H9 (cell line): Measurements from ENCODE around the gene NECAB2. TPM values are rescaled to one million over a fixed set of nuclear protein-coding genes. Genes with fewer than 3 reads are reported as not detected.

Experiments used
- DNase-seq: peaks from one replicate; pipeline ENCODE4 v3.0.0-alpha.2; 2017
- H2AFZ ChIP-seq: one replicate; pipeline ENCODE4 v1.6.1; 2013; ENCODE audit warnings: mild to moderate bottlenecking, low read length, control low read depth, moderate library complexity
- H2AK5ac ChIP-seq: 2 replicates; pipeline ENCODE4 v1.6.1; 2013; ENCODE audit warnings: low read length, control low read depth, mixed read lengths; ENCODE audit not compliant: insufficient read length
- H2BK120ac ChIP-seq: one replicate; pipeline ENCODE4 v1.6.1; 2013; ENCODE audit warnings: low read depth, mild to moderate bottlenecking, low read length, control low read depth, inconsistent platforms; ENCODE audit not compliant: poor library complexity, severe bottlenecking
- H2BK12ac ChIP-seq: 2 replicates; pipeline ENCODE4 v1.6.1; 2013; ENCODE audit warnings: low read length, control low read depth, mixed read lengths, low read depth; ENCODE audit not compliant: insufficient read length
- H2BK15ac ChIP-seq: 2 replicates; pipeline ENCODE4 v1.6.1; 2013; ENCODE audit warnings: low read depth, low read length, control low read depth
- H2BK20ac ChIP-seq: one replicate; pipeline ENCODE4 v1.6.1; 2013; ENCODE audit warnings: low read depth, mild to moderate bottlenecking, low read length, control low read depth, inconsistent platforms; ENCODE audit not compliant: poor library complexity, severe bottlenecking
- H2BK5ac ChIP-seq: 2 replicates; pipeline ENCODE4 v1.6.1; 2013; ENCODE audit warnings: low read length, control low read depth, mixed read lengths; ENCODE audit not compliant: insufficient read length
- H3K14ac ChIP-seq: 2 replicates; pipeline ENCODE4 v1.6.1; 2013; ENCODE audit warnings: low read length, control low read depth; ENCODE audit not compliant: insufficient read depth
- H3K18ac ChIP-seq: 2 replicates; pipeline ENCODE4 v1.6.1; 2013; ENCODE audit warnings: low read depth, mild to moderate bottlenecking, mixed read lengths, low read length, control low read depth; ENCODE audit not compliant: insufficient read length
- H3K23ac ChIP-seq: 2 replicates; pipeline ENCODE4 v1.6.1; 2013; ENCODE audit warnings: low read length, control low read depth, mixed read lengths, low read depth; ENCODE audit not compliant: insufficient read length
- H3K23me2 ChIP-seq: 2 replicates; pipeline ENCODE4 v1.6.1; 2013; ENCODE audit warnings: low read depth, mild to moderate bottlenecking, mixed read lengths, low read length, control low read depth; ENCODE audit not compliant: insufficient read length, poor library complexity, severe bottlenecking
- H3K27ac ChIP-seq: 2 replicates; pipeline ENCODE4 v1.5.1; 2013; ENCODE audit warnings: low read length, control low read depth, mixed read lengths, low read depth; ENCODE audit not compliant: insufficient read length
- H3K27me3 ChIP-seq: 2 replicates; pipeline ENCODE4 v1.6.1; 2013; ENCODE audit warnings: low read length, control low read depth, inconsistent platforms; ENCODE audit not compliant: insufficient read depth
- H3K4ac ChIP-seq: 2 replicates; pipeline ENCODE4 v1.6.1; 2013; ENCODE audit warnings: low read depth, mild to moderate bottlenecking, control low read depth, inconsistent platforms, low read length, moderate library complexity
- H3K4me1 ChIP-seq: 2 replicates; pipeline ENCODE4 v1.6.1; 2013; ENCODE audit warnings: low read length, control low read depth, inconsistent platforms; ENCODE audit not compliant: insufficient read depth
- H3K4me2 ChIP-seq: 2 replicates; pipeline ENCODE4 v1.6.1; 2013; ENCODE audit warnings: low read length, control low read depth, mixed read lengths; ENCODE audit not compliant: insufficient read length, insufficient read depth
- H3K56ac ChIP-seq: 2 replicates; pipeline ENCODE4 v1.6.1; 2013; ENCODE audit warnings: low read depth, mild to moderate bottlenecking, mixed read lengths, low read length, control low read depth; ENCODE audit not compliant: insufficient read length
- H3K79me1 ChIP-seq: 2 replicates; pipeline ENCODE4 v1.6.1; 2013; ENCODE audit warnings: low read depth, mild to moderate bottlenecking, moderate library complexity, low read length, control low read depth, inconsistent platforms; ENCODE audit not compliant: insufficient read depth, poor library complexity, severe bottlenecking
- H3K79me2 ChIP-seq: 2 replicates; pipeline ENCODE4 v1.6.1; 2013; ENCODE audit warnings: low read length, control low read depth, inconsistent platforms; ENCODE audit not compliant: insufficient read depth
- H3K9ac ChIP-seq: 2 replicates; pipeline ENCODE4 v1.6.1; 2013; ENCODE audit warnings: low read length, control low read depth, mixed read lengths; ENCODE audit not compliant: insufficient read length; ENCODE audit errors: extremely low read depth
- H3K9me3 ChIP-seq: one replicate; pipeline ENCODE4 v1.6.1; 2013; ENCODE audit warnings: low read depth, low read length, inconsistent platforms; ENCODE audit not compliant: control insufficient read depth
- H3T11ph ChIP-seq: one replicate; pipeline ENCODE4 v1.6.1; 2013; ENCODE audit warnings: mild to moderate bottlenecking, low read length, control low read depth, inconsistent platforms
- H4K20me1 ChIP-seq: one replicate; pipeline ENCODE4 v1.6.1; 2013; ENCODE audit not compliant: control insufficient read depth, insufficient read length, insufficient read depth
- H4K5ac ChIP-seq: 2 replicates; pipeline ENCODE4 v1.6.1; 2013; ENCODE audit warnings: low read depth, mild to moderate bottlenecking, mixed read lengths, low read length, control low read depth; ENCODE audit not compliant: insufficient read length
- H4K8ac ChIP-seq: replicated peaks from 2 replicates; pipeline ENCODE4 v1.6.1; 2013; ENCODE audit warnings: low read length, control low read depth, mixed read lengths, low read depth; ENCODE audit not compliant: insufficient read length
- H4K91ac ChIP-seq: 2 replicates; pipeline ENCODE4 v1.6.1; 2013; ENCODE audit warnings: low read depth, mild to moderate bottlenecking, moderate library complexity, mixed read lengths, low read length, control low read depth; ENCODE audit not compliant: insufficient read length
- H3K27ac Mint-ChIP-seq, 3 experiments: 2 replicates in 2 of 3; 3 replicates in 1 of 3; pipeline ENCODE4 v1.8.0; 2020 to 2021; ENCODE audit warnings: mixed read lengths in 3 of 3, mild to moderate bottlenecking in 1 of 3, moderate library complexity in 1 of 3
- H3K27me3 Mint-ChIP-seq: 2 replicates; pipeline ENCODE4 v1.8.0; 2021; ENCODE audit warnings: low read depth, mild to moderate bottlenecking, moderate library complexity, mixed read lengths
- H3K36me3 Mint-ChIP-seq, 3 experiments: 2 replicates in 2 of 3; 3 replicates in 1 of 3; pipeline ENCODE4 v1.8.0; 2020 to 2021; ENCODE audit warnings: low read depth in 3 of 3, mixed read lengths in 3 of 3; ENCODE audit not compliant: insufficient read depth in 1 of 3
- H3K4me1 Mint-ChIP-seq, 2 experiments: 2 replicates each; pipeline ENCODE4 v1.8.0; 2020; ENCODE audit warnings: mixed read lengths in 2 of 2
- H3K4me3 Mint-ChIP-seq, 2 experiments: 2 replicates in 1 of 2; 3 replicates in 1 of 2; pipeline ENCODE4 v1.8.0; 2020 to 2021; ENCODE audit warnings: mild to moderate bottlenecking in 2 of 2, mixed read lengths in 2 of 2, moderate library complexity in 1 of 2
- H3K9me3 Mint-ChIP-seq, 2 experiments: 2 replicates in 1 of 2; 3 replicates in 1 of 2; pipeline ENCODE4 v1.8.0; 2020; ENCODE audit warnings: mild to moderate bottlenecking in 2 of 2, mixed read lengths in 2 of 2, moderate library complexity in 1 of 2
- WGBS: extraction: QIAGEN DNeasy Blood & Tissue Kit; methylation state at CpG from one replicate; pipeline ENCODE4 v1.1.7; 2013; ENCODE audit warnings: missing lambda C conversion rate, low lambda C conversion rate, mixed read lengths; ENCODE audit not compliant: insufficient read length; ENCODE audit errors: extremely low coverage; 5-methylcytosine and 5-hydroxymethylcytosine counted together
- total RNA-seq: library from RNA; stranded (reverse); gene quantifications from 2 replicates; pipeline ENCODE4 v1.2.1, GENCODE V29; 2021
- TF ChIP-seq, protein P1 (sequence below): fragments of 200-600 bp; sonication (generic); conservative IDR thresholded peaks from 3 replicates; pipeline ENCODE4 v1.8.0; 2021; ENCODE audit warnings: antibody characterized with exemption, mild to moderate bottlenecking

NECAB2 gene
- total RNA-seq, 1 experiment from 2014 or later: 12.6 TPM

DNA sequence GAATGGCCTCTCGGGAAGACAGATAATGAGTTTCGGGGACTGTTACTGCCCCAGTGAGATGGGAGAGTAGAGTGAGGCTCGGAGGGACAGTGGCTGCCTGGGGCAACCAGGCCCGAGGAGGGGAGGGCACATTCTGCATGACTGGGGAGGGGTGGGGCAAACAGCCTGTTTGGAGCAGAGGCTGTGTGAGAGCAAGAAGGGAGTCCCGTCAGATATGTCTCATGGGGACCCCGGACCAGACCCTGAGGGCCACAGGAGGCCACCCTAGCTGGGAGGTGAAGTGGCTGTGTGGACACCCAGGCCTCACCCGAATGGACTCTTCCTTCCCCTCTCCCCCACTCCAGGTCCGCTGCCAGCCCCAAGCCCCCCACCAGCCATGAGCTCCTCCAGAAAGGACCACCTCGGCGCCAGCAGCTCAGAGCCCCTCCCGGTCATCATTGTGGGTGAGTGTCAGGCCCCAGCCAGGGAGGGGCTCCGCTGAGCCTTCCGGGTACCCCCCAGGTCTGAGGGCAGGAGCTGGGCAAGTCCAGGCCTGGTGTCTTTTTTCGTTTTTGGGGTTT lies 10.7 kb upstream of the NECAB2 start:
- H3K36me3 Mint-ChIP-seq: peaks cover 0 to 2% (median 0%) of the 10 kb centered on the region in 3 experiments; a peak in 1 of 7 replicates
- H3K4me3 Mint-ChIP-seq: no peak overlapping the region
- Histone ChIP-seq H2AFZ (no peak overlapping the region), H4K8ac (no peak overlapping the region), H3T11ph (no peak overlapping the region), H3K14ac (no peak overlapping the region), H2AK5ac (no peak overlapping the region), H3K56ac (no peak overlapping the region), H2BK12ac (no peak overlapping the region), H3K9me3 (no peaks in the 10 kb centered on the region), H3K18ac (no peak overlapping the region), H4K5ac (no peak overlapping the region), H4K91ac (no peak overlapping the region), H3K23ac (no peak overlapping the region), H2BK120ac (no peak overlapping the region), H3K27ac (no peak overlapping the region), H3K27me3 (no peaks in the 10 kb centered on the region), H3K23me2 (no peaks in the 10 kb centered on the region), H2BK20ac (no peak overlapping the region), H3K9ac (no peak overlapping the region), H3K4me1 (no peaks in the 10 kb centered on the region), H2BK5ac (no peak overlapping the region), H3K79me1 (no peaks in the 10 kb centered on the region), H3K4me2 (no peak overlapping the region), H2BK15ac (no peak overlapping the region), H3K79me2 (no peaks in the 10 kb centered on the region), H3K4ac (no peak overlapping the region), H4K20me1 (no peaks in the 10 kb centered on the region)
- no peaks in the 10 kb centered on the region for H3K9me3 Mint-ChIP-seq
- DNase-seq: no peak
- no peak overlapping the region; a peak in 1 of 7 replicates for H3K27ac Mint-ChIP-seq
- peaks cover 4% of the 10 kb centered on the region; the same call in 1 of the 2 replicates for H3K27me3 Mint-ChIP-seq
- peaks cover 12 to 13% of the 10 kb centered on the region in 2 experiments for H3K4me1 Mint-ChIP-seq
- TF ChIP-seq, protein P1, sequence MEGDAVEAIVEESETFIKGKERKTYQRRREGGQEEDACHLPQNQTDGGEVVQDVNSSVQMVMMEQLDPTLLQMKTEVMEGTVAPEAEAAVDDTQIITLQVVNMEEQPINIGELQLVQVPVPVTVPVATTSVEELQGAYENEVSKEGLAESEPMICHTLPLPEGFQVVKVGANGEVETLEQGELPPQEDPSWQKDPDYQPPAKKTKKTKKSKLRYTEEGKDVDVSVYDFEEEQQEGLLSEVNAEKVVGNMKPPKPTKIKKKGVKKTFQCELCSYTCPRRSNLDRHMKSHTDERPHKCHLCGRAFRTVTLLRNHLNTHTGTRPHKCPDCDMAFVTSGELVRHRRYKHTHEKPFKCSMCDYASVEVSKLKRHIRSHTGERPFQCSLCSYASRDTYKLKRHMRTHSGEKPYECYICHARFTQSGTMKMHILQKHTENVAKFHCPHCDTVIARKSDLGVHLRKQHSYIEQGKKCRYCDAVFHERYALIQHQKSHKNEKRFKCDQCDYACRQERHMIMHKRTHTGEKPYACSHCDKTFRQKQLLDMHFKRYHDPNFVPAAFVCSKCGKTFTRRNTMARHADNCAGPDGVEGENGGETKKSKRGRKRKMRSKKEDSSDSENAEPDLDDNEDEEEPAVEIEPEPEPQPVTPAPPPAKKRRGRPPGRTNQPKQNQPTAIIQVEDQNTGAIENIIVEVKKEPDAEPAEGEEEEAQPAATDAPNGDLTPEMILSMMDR: no peak
- WGBS: no CpG with 5 or more reads among the region's 14 CpGs
